GM12864 (cell line): ENCODE data around the gene SGCD.

Experiments
- DNase-seq: peaks from one replicate; pipeline ENCODE4 v3.0.0-alpha.2; 2011; ENCODE audit warnings: low read depth
- H3K4me3 ChIP-seq: 2 replicates; pipeline ENCODE4 v1.5.1; 2011; ENCODE audit warnings: mild to moderate bottlenecking, low read depth, low read length, control low read depth
- CTCF ChIP-seq: IDR thresholded peaks from 2 replicates; pipeline ENCODE4 v1.5.1; 2011; ENCODE audit warnings: low read depth, mild to moderate bottlenecking, moderate library complexity, low read length, control low read depth, inconsistent platforms; ENCODE audit errors: missing control alignments

Gene SGCD

GRCh38 chr5:156669416-156669815 is 342.5 kb downstream of the SGCD start:
- TF ChIP-seq CTCF = no peak
- no peak for DNase-seq
- no peak overlapping the region for H3K4me3 ChIP-seq

DNA sequence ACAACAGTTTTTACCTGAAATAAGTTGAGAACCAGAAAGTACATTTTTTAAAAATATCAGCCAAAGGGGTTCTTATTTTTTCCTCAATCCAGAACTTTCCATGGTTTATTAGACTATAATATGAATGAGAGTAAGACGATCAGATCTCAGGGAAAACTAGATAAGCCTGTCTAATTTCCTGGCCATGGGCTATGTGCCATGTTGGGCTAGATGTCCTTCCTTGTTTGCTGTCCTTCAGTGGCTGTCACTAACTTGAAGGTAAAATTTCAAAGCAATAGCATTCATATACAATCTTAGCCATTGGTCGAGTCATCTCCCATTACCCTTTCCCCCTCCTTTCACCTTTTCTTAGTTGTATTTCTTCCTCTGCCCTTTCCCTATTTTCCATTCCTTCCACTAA is 343.7 kb downstream of the SGCD start:
- DNase-seq = no peak
- H3K4me3 ChIP-seq = no peak overlapping the region
- TF ChIP-seq CTCF = no peak

- no peak for TF ChIP-seq CTCF
- DNase-seq = no peak
- H3K4me3 ChIP-seq = no peak overlapping the region
Measured at GRCh38 chr5:156675395-156675794, 348.4 kb downstream of the SGCD start.

DNA sequence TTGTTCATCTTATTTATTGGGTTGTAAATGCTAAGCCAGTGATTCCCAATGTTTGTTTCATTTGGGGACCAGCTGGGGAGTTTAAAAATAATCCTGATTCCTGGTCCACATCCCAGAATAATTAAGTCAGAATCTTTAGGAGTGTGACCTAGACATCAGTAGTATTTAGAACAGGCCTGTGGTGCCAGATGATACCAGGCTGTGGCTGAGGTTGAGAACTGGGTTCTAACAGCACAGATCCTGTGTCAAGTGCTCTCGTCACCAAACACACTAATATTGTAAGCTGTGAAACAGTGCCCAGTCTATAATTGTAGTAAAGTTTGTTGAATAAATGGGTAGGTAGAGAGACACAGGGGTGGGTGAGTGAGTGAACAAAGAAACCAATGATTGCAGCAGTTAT is 351.0 kb downstream of the SGCD start:
- no peak overlapping the region for H3K4me3 ChIP-seq
- no peak for TF ChIP-seq CTCF
- no peak for DNase-seq

DNA sequence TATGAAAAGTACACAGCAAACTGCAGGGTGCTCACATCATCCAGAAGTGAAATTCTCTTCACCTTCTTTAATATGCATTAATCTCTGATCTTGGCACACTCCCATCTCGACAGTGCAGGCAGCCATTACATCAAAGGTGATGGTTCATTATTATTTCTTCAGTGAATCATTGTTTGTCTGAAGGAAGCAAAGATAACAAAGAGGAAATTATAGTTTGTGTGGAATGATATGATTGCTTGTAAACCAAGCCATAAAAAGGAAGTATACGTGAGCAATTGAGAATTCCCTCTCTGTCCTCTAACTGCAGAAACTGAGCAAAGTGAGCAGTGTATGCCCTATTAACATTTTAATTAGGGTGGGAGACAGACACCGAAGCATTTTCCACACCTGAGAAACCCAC is 351.5 kb downstream of the SGCD start:
- TF ChIP-seq CTCF = no peak
- no peak for DNase-seq
- no peak overlapping the region for H3K4me3 ChIP-seq

GRCh38 chr5:156680831-156681230 is 353.9 kb downstream of the SGCD start:
- DNase-seq = no peak
- no peak overlapping the region for H3K4me3 ChIP-seq
- TF ChIP-seq CTCF = no peak

DNA sequence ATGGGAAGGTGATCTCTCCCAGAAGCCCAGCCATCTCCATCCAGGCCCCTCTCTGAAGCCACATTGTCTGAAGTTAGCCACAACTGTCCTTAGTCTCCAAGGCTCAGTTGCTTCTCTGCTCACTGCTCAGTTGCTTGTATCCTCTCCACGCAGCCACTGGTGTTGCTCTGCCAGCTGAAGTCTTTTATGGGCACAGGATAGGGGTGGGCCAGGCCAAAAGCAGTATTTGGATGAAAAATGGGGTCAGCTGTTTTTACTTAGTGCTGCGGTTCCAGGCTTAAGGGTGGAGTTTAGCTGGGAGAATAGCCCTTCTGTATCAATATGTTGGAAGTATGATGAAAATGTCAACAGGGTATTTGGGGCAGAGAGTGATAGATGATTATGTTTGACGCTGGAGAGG is 354.3 kb downstream of the SGCD start:
- no peak for TF ChIP-seq CTCF
- no peak for DNase-seq
- no peak overlapping the region for H3K4me3 ChIP-seq
